Measurements from ENCODE around the gene LRRC23. TPM values are rescaled to one million over a fixed set of nuclear protein-coding genes. Genes with fewer than 3 reads are reported as not detected.
A peak's percentile ranks its signal among the peaks of the same experiment; 100 is the strongest.
"Not testable (repeated sequence)": the region's sequence is repeated elsewhere in the genome, so short reads cannot be mapped to it uniquely, and the experiment has no call there.

Gene LRRC23
- total RNA-seq, 2 donors from 2014 or later = 7.3 to 8.0 TPM

GRCh38 chr12:6890789-6891645 lies 13.6 kb upstream of the LRRC23 start:
- H3K4me1 ChIP-seq = no peaks in the 10 kb centered on the region
- intact Hi-C loops (cut with DNase I) = no loop called here
- H3K27me3 ChIP-seq = no peaks in the 10 kb centered on the region
- H3K36me3 ChIP-seq = no peaks in the 10 kb centered on the region
- H3K27ac ChIP-seq = peak overlapping the region; percentile 89
- peak; percentile 99 for DNase-seq
- TF ChIP-seq CTCF (IDR thresholded peaks at IDR 0.05) = peak; percentile 86
- no peaks in the 10 kb centered on the region for H3K9me3 ChIP-seq
- peak overlapping the region; percentile 32 for H3K4me3 ChIP-seq
- peak overlapping the region; percentile 81 to 83 for H3K9ac ChIP-seq (ENCODE audit: low read depth in 2 of 2, low read length in 2 of 2)

- DNase-seq = no peak
- peak overlapping the region; percentile 81 to 83 for H3K9ac ChIP-seq (ENCODE audit: low read depth in 2 of 2, low read length in 2 of 2)
- H3K4me1 ChIP-seq = no peaks in the 10 kb centered on the region
- H3K4me3 ChIP-seq = peak overlapping the region; percentile 32
- intact Hi-C loops (cut with DNase I) = no loop called here
- no peak for TF ChIP-seq CTCF (IDR thresholded peaks at IDR 0.05)
- H3K9me3 ChIP-seq = no peaks in the 10 kb centered on the region
- H3K36me3 ChIP-seq = no peaks in the 10 kb centered on the region
- H3K27me3 ChIP-seq = no peaks in the 10 kb centered on the region
- peak overlapping the region; percentile 89 for H3K27ac ChIP-seq
Observed at GRCh38 chr12:6891646-6892001, 13.0 kb upstream of the LRRC23 start.

- H3K27me3 ChIP-seq; H3K4me3 ChIP-seq; H3K4me1 ChIP-seq; H3K27ac ChIP-seq; H3K9ac ChIP-seq (ENCODE audit: low read depth in 2 of 2, low read length in 2 of 2); DNase-seq; H3K9me3 ChIP-seq; H3K36me3 ChIP-seq; intact Hi-C loops (cut with DNase I): not testable (repeated sequence)
Observed at GRCh38 chr12:6892683-6893082, 11.9 kb upstream of the LRRC23 start.

GRCh38 chr12:6894321-6894720 lies 10.3 kb upstream of the LRRC23 start:
- Histone ChIP-seq H3K27me3 (no peaks in the 10 kb centered on the region), H3K27ac (no peak overlapping the region), H3K9ac (ENCODE audit: low read depth in 2 of 2, low read length in 2 of 2) (no peak overlapping the region), H3K4me1 (peaks cover under 1% of the 10 kb centered on the region), H3K9me3 (no peaks in the 10 kb centered on the region), H3K36me3 (no peaks in the 10 kb centered on the region), H3K4me3 (no peak overlapping the region)
- TF ChIP-seq CTCF (IDR thresholded peaks at IDR 0.05) = no peak
- intact Hi-C loops (cut with DNase I) = no loop called here
- no peak for DNase-seq

- no peak for TF ChIP-seq CTCF (IDR thresholded peaks at IDR 0.05)
- Histone ChIP-seq H3K27me3 (no peaks in the 10 kb centered on the region), H3K4me3 (no peak overlapping the region), H3K27ac (no peak overlapping the region), H3K4me1 (peaks cover 13% of the 10 kb centered on the region), H3K36me3 (no peaks in the 10 kb centered on the region), H3K9me3 (no peaks in the 10 kb centered on the region), H3K9ac (ENCODE audit: low read depth in 2 of 2, low read length in 2 of 2) (no peak overlapping the region)
- no peak for DNase-seq
- intact Hi-C loops (cut with DNase I) = no loop called here
Observed at GRCh38 chr12:6896846-6897435, 7.7 kb upstream of the LRRC23 start.

GRCh38 chr12:6899427-6899826 lies 5.2 kb upstream of the LRRC23 start:
- TF ChIP-seq CTCF (IDR thresholded peaks at IDR 0.05) = no peak
- Histone ChIP-seq H3K27me3 (no peaks in the 10 kb centered on the region), H3K4me1 (peaks cover 13% of the 10 kb centered on the region), H3K4me3 (no peak overlapping the region), H3K9me3 (no peaks in the 10 kb centered on the region), H3K9ac (ENCODE audit: low read depth in 2 of 2, low read length in 2 of 2) (peak overlapping the region in 1 of 2 donors; percentile 40), H3K27ac (peak overlapping the region; percentile 66), H3K36me3 (no peaks in the 10 kb centered on the region)
- intact Hi-C loops (cut with DNase I) = no loop called here
- no peak for DNase-seq

Data from colonic mucosa (tissue), 4 donors.